BJ (cell line): ENCODE measurements around the gene CPED1. TPM values are rescaled to one million over a fixed set of nuclear protein-coding genes. Genes with fewer than 3 reads are reported as not detected.
A peak's percentile ranks its signal among the peaks of the same experiment; 100 is the strongest.

Experiments used
- CTCF ChIA-PET: fragments of 350-600 bp; formaldehyde crosslinking; extraction: SDS; loops from one replicate; lab custom pipeline; 2021; ENCODE audit warnings: antibody characterized with exemption, inconsistent platforms; lab: Yijun Ruan, JAX
- POLR2A ChIA-PET: fragments of 300-600 bp; sonication (Branson Sonifier 250); formaldehyde crosslinking; extraction: SDS; loops from one replicate; lab custom pipeline; 2021; ENCODE audit warnings: antibody characterized with exemption; lab: Charles Lee
- DNase-seq: peaks from one replicate; pipeline ENCODE4 v3.0.0-alpha.2; 2011; ENCODE audit warnings: low read depth
- H3K27me3 ChIP-seq: 2 replicates; pipeline ENCODE4 v1.6.0; 2011; ENCODE audit warnings: low read length; ENCODE audit not compliant: control insufficient read depth, insufficient read depth
- H3K36me3 ChIP-seq: 2 replicates; pipeline ENCODE4 v1.5.1; 2011; ENCODE audit warnings: low read length; ENCODE audit not compliant: control insufficient read depth, insufficient read depth
- H3K4me3 ChIP-seq: 2 replicates; pipeline ENCODE4 v1.5.1; 2011; ENCODE audit warnings: low read depth, mild to moderate bottlenecking, control low read depth, low read length
- polyA plus RNA-seq: library from polyadenylated mRNA; depleted of rRNA; stranded (reverse); fragments of >200 nt; gene quantifications from 2 replicates; pipeline ENCODE4 v1.2.3, GENCODE V29; 2011
- TF ChIP-seq, protein P1 (sequence below): IDR thresholded peaks from 2 replicates; pipeline ENCODE4 v1.5.1; 2011; ENCODE audit warnings: low read depth, mild to moderate bottlenecking, control low read depth, inconsistent platforms, low read length, moderate library complexity; ENCODE audit not compliant: insufficient read depth

Gene CPED1
- polyA plus RNA-seq, 1 experiment = 18.3 TPM

DNA sequence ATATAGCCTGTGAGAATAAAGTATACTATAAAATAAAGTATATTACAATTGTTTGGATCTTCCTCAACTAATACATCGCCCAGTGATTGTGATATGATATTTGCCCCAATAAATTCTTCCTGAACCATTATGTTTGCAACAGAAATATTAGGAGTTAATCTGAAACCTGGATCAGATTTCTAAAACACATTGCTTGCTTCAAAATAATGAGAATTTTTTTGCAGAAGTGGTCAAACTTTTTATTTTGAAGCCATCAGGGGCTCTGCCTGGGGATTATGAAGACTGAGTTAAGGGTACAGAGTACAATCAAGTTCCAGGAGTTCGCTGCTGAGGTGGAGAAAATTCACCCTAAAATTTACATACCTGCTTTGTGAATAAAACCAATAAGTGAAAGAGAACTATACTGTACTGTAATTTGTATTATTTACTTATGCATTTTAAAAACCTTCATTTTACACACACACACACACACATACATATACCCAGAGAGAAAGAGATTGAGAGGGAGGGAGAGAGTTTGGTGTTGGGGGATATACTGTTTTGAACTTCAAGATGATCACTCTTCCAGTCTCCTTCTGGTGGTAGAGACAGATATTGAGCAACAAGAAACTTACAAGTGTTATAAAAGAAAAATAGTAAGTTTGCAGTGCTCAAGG lies 91.9 kb downstream of the CPED1 start:
- H3K27me3 ChIP-seq = no peaks in the 10 kb centered on the region
- POLR2A ChIA-PET = no interaction called here
- H3K36me3 ChIP-seq = no peaks in the 10 kb centered on the region
- no peak overlapping the region for H3K4me3 ChIP-seq
- DNase-seq = no peak
- CTCF ChIA-PET = interaction anchor here (1.2 to 6.6 kb wide), 6 partner anchors 9 to 106 kb away, joined by 3 to 136 read pairs (median 6); partner anchors contain the start of gene CPED1
- TF ChIP-seq, protein P1, sequence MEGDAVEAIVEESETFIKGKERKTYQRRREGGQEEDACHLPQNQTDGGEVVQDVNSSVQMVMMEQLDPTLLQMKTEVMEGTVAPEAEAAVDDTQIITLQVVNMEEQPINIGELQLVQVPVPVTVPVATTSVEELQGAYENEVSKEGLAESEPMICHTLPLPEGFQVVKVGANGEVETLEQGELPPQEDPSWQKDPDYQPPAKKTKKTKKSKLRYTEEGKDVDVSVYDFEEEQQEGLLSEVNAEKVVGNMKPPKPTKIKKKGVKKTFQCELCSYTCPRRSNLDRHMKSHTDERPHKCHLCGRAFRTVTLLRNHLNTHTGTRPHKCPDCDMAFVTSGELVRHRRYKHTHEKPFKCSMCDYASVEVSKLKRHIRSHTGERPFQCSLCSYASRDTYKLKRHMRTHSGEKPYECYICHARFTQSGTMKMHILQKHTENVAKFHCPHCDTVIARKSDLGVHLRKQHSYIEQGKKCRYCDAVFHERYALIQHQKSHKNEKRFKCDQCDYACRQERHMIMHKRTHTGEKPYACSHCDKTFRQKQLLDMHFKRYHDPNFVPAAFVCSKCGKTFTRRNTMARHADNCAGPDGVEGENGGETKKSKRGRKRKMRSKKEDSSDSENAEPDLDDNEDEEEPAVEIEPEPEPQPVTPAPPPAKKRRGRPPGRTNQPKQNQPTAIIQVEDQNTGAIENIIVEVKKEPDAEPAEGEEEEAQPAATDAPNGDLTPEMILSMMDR = no peak

DNA sequence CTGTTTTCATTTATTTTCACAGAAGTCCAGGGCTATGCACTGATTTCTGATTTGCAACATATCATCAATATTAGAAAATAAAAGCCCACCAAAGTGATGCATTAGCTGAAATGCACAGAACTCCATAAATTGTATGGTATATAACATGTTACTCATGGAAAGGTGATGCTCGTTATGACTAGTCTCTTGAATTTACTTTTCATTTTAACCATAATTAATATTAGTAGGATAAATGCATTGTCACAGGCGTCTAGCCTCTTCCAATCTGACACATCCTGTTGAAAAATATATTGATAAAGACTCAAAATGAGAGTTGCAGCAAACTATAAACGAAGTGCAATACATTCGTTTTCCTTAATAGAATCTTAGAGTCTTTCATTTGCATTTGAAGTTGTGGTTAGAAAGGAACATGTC lies 92.4 kb downstream of the CPED1 start:
- DNase-seq = no peak
- TF ChIP-seq, protein P1 = no peak
- ChIA-PET POLR2A (no interaction called here), CTCF (interaction anchor here (0.9 to 6.6 kb wide), 11 partner anchors 9 to 130 kb away, joined by 3 to 136 read pairs (median 4); partner anchors contain the start of genes CPED1 and ING3)
- H3K36me3 ChIP-seq = no peaks in the 10 kb centered on the region
- no peaks in the 10 kb centered on the region for H3K27me3 ChIP-seq
- H3K4me3 ChIP-seq = no peak overlapping the region

DNA sequence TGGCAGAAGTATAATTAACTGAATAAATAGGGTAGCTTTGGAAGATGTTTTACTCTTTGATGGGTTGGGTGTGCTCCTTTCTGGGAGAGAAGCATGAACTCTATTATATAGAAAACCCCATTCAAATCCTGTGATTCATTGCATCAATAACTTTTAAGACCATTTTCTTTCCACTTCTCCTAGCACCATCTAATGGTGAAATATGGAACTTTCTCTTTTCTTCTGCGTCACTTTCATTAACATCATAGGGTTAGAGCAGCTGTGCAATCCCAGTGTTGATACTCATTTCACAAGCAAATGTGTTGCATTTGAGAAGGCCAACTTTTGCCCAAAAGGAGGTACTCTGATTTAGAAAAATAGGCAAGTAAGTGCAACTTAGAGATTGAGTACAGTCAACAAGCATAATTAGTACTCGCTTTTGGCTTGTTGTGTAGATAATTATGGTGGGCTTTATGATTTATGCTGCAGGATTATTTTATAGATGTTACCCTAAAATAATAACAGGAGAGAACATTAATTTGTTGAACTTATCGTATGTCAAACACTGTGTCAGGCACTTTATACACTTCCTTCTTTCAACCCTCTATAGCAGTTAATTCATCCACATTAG lies 92.9 kb downstream of the CPED1 start:
- Histone ChIP-seq H3K4me3 (no peak overlapping the region), H3K27me3 (no peaks in the 10 kb centered on the region), H3K36me3 (no peaks in the 10 kb centered on the region)
- TF ChIP-seq, protein P1 = peak; percentile 64
- CTCF ChIA-PET = interaction anchor here (0.7 to 6.6 kb wide), 17 partner anchors 10 to 289 kb away, joined by 3 to 136 read pairs (median 4); partner anchors contain the start of genes CPED1 and ING3
- POLR2A ChIA-PET = interaction anchor here (0.6 kb wide), 1 partner anchor 83 kb away, joined by 3 read pairs; no protein-coding TSS in a partner anchor
- peak; percentile 28 for DNase-seq

DNA sequence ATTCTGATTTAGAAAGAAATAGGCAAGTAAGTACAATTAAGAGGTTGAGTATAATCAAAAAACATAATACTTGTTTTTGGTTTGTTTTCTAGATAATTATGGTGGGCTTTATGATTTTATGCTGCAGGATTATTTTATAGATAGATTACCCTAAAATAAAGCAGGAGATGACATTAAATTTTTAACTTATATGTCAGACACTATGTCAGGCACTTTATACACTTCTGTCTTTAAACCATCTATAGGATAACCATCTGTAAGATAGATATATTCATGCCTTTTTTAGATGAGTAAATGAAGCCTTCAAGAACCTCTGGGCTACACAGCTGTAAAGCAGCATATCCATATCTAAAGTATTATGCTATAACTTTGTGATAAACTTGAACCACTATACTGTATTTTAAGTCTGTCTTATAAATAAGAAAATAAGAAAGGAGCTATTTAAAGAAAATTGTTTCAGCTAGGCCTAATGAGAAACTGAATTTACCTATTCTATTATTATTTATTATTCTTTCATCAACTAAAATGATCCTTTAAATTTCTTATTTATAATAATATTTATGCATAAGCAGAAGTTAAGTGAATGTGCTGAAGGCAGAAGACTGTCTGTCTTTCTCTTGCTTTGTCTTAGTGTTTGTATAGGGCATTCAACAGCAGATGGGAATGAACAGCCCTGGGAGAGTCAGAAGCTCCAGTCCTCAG lies 94.0 kb downstream of the CPED1 start:
- H3K4me3 ChIP-seq = no peak overlapping the region
- POLR2A ChIA-PET = interaction anchor here (0.6 to 0.7 kb wide), 2 partner anchors 30 to 56 kb away, joined by 4 to 6 read pairs; no protein-coding TSS in a partner anchor
- H3K36me3 ChIP-seq = no peaks in the 10 kb centered on the region
- no peaks in the 10 kb centered on the region for H3K27me3 ChIP-seq
- DNase-seq = no peak
- TF ChIP-seq, protein P1 = no peak
- CTCF ChIA-PET = interaction anchor here (0.6 to 6.6 kb wide), 15 partner anchors 11 to 291 kb away, joined by 3 to 136 read pairs (median 4); partner anchors contain the start of gene CPED1
